ENCODE measurements around the gene RNF111. TPM values are rescaled to one million over a fixed set of nuclear protein-coding genes. Genes with fewer than 3 reads are reported as not detected.

RNF111 gene
- total and polyA plus RNA-seq, 2 experiments from 2014 or later, result 14.4 to 24.5 TPM

DNA sequence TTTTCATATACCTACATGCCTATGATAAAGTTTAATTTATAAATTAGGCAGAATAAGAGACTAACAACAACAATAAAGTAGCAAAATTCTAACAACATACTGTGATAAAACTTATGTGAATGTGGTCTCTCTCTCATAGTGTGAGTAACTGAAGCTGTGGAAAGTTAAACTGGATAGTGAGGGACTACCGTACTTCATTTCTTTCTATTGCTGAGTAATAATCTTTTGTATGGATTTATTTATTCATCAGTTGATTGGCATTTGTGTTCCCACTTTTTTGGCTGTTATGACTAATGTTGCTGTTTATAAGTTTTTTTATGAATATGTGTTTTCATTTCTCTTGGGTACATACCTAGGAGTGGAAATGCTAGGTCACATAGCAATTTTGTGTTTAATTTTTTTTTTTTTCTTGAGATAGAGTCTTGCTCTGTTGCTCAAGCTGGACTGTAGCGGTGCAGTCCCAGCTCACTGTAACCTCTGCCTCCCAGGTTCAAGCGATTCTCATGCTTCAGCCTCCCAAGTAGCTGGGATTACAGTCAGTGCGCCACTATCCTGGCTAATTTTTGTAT lies 41.0 kb downstream of the RNF111 start:
- H3K36me3 Mint-ChIP-seq (ENCODE audit: low read depth), result peaks cover 10% of the 10 kb centered on the region; the same call in 2 of the 3 replicates
- H3K4me3 Mint-ChIP-seq, result no peak overlapping the region
- Histone ChIP-seq H3K4me3 (no peak overlapping the region), H4K20me1 (replicated peaks; ENCODE audit: insufficient read depth) (0 out of 2 replicates have a peak, but pooled peaks cover 6% of the 10 kb centered on the region), H3K79me2 (replicated peaks; ENCODE audit: insufficient read depth) (peaks cover 78% of the 10 kb centered on the region), H3K4me1 (ENCODE audit: insufficient read depth) (peaks cover 6% of the 10 kb centered on the region), H3K36me3 (ENCODE audit: insufficient read depth) (no peaks in the 10 kb centered on the region), H3F3A (replicated peaks; ENCODE audit: low read depth) (no peaks in the 10 kb centered on the region), H3K27me3 (ENCODE audit: insufficient read depth) (no peaks in the 10 kb centered on the region), H3K4me2 (no peak overlapping the region), H3K27ac (ENCODE audit: low read depth) (no peak overlapping the region), H3K9me2 (ENCODE audit: insufficient read depth) (no peaks in the 10 kb centered on the region), H2AFZ (no peak overlapping the region)
- H3K4me1 Mint-ChIP-seq, result peaks cover 3% of the 10 kb centered on the region; the same call in 2 of the 3 replicates
- TF ChIP-seq EZH2 (IDR thresholded peaks at IDR 0.05; ENCODE audit: low read depth, unreplicated experiment) (no peak), STAT1 (IDR thresholded peaks at IDR 0.05; ENCODE audit: unreplicated experiment) (no peak), EZH2phosphoT487 (IDR thresholded peaks at IDR 0.05; ENCODE audit: unreplicated experiment) (no peak), POLR2AphosphoS5 (IDR thresholded peaks at IDR 0.05; ENCODE audit: low read depth) (no peak), ZNF114 (CRISPR knock-in tag; IDR thresholded peaks at IDR 0.05) (no peak), CREB1 (CRISPR knock-in tag; IDR thresholded peaks at IDR 0.05; ENCODE audit: low read depth) (no peak), ZNF331 (CRISPR knock-in tag; IDR thresholded peaks at IDR 0.05; ENCODE audit: low read depth) (no peak), JUNB (IDR thresholded peaks at IDR 0.05; ENCODE audit: unreplicated experiment) (no peak), NANOG (IDR thresholded peaks at IDR 0.05; ENCODE audit: borderline replicate concordance) (no peak)
- TF ChIP-seq, protein P1, sequence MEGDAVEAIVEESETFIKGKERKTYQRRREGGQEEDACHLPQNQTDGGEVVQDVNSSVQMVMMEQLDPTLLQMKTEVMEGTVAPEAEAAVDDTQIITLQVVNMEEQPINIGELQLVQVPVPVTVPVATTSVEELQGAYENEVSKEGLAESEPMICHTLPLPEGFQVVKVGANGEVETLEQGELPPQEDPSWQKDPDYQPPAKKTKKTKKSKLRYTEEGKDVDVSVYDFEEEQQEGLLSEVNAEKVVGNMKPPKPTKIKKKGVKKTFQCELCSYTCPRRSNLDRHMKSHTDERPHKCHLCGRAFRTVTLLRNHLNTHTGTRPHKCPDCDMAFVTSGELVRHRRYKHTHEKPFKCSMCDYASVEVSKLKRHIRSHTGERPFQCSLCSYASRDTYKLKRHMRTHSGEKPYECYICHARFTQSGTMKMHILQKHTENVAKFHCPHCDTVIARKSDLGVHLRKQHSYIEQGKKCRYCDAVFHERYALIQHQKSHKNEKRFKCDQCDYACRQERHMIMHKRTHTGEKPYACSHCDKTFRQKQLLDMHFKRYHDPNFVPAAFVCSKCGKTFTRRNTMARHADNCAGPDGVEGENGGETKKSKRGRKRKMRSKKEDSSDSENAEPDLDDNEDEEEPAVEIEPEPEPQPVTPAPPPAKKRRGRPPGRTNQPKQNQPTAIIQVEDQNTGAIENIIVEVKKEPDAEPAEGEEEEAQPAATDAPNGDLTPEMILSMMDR (conservative IDR thresholded peaks at IDR 0.05; ENCODE audit: low read depth in 2 of 2), result no peak
- TF ChIP-seq, protein P2, sequence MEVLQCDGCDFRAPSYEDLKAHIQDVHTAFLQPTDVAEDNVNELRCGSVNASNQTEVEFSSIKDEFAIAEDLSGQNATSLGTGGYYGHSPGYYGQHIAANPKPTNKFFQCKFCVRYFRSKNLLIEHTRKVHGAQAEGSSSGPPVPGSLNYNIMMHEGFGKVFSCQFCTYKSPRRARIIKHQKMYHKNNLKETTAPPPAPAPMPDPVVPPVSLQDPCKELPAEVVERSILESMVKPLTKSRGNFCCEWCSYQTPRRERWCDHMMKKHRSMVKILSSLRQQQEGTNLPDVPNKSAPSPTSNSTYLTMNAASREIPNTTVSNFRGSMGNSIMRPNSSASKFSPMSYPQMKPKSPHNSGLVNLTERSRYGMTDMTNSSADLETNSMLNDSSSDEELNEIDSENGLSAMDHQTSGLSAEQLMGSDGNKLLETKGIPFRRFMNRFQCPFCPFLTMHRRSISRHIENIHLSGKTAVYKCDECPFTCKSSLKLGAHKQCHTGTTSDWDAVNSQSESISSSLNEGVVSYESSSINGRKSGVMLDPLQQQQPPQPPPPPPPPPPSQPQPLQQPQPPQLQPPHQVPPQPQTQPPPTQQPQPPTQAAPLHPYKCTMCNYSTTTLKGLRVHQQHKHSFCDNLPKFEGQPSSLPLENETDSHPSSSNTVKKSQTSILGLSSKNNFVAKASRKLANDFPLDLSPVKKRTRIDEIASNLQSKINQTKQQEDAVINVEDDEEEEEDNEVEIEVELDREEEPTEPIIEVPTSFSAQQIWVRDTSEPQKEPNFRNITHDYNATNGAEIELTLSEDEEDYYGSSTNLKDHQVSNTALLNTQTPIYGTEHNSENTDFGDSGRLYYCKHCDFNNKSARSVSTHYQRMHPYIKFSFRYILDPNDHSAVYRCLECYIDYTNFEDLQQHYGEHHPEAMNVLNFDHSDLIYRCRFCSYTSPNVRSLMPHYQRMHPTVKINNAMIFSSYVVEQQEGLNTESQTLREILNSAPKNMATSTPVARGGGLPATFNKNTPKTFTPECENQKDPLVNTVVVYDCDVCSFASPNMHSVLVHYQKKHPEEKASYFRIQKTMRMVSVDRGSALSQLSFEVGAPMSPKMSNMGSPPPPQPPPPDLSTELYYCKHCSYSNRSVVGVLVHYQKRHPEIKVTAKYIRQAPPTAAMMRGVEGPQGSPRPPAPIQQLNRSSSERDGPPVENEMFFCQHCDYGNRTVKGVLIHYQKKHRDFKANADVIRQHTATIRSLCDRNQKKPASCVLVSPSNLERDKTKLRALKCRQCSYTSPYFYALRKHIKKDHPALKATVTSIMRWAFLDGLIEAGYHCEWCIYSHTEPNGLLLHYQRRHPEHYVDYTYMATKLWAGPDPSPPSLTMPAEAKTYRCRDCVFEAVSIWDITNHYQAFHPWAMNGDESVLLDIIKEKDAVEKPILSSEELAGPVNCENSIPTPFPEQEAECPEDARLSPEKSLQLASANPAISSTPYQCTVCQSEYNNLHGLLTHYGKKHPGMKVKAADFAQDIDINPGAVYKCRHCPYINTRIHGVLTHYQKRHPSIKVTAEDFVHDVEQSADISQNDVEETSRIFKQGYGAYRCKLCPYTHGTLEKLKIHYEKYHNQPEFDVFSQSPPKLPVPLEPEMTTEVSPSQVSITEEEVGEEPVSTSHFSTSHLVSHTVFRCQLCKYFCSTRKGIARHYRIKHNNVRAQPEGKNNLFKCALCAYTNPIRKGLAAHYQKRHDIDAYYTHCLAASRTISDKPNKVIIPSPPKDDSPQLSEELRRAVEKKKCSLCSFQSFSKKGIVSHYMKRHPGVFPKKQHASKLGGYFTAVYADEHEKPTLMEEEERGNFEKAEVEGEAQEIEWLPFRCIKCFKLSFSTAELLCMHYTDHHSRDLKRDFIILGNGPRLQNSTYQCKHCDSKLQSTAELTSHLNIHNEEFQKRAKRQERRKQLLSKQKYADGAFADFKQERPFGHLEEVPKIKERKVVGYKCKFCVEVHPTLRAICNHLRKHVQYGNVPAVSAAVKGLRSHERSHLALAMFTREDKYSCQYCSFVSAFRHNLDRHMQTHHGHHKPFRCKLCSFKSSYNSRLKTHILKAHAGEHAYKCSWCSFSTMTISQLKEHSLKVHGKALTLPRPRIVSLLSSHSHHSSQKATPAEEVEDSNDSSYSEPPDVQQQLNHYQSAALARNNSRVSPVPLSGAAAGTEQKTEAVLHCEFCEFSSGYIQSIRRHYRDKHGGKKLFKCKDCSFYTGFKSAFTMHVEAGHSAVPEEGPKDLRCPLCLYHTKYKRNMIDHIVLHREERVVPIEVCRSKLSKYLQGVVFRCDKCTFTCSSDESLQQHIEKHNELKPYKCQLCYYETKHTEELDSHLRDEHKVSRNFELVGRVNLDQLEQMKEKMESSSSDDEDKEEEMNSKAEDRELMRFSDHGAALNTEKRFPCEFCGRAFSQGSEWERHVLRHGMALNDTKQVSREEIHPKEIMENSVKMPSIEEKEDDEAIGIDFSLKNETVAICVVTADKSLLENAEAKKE (CRISPR knock-in tag; IDR thresholded peaks at IDR 0.05), result no peak
- TF ChIP-seq, protein P3, sequence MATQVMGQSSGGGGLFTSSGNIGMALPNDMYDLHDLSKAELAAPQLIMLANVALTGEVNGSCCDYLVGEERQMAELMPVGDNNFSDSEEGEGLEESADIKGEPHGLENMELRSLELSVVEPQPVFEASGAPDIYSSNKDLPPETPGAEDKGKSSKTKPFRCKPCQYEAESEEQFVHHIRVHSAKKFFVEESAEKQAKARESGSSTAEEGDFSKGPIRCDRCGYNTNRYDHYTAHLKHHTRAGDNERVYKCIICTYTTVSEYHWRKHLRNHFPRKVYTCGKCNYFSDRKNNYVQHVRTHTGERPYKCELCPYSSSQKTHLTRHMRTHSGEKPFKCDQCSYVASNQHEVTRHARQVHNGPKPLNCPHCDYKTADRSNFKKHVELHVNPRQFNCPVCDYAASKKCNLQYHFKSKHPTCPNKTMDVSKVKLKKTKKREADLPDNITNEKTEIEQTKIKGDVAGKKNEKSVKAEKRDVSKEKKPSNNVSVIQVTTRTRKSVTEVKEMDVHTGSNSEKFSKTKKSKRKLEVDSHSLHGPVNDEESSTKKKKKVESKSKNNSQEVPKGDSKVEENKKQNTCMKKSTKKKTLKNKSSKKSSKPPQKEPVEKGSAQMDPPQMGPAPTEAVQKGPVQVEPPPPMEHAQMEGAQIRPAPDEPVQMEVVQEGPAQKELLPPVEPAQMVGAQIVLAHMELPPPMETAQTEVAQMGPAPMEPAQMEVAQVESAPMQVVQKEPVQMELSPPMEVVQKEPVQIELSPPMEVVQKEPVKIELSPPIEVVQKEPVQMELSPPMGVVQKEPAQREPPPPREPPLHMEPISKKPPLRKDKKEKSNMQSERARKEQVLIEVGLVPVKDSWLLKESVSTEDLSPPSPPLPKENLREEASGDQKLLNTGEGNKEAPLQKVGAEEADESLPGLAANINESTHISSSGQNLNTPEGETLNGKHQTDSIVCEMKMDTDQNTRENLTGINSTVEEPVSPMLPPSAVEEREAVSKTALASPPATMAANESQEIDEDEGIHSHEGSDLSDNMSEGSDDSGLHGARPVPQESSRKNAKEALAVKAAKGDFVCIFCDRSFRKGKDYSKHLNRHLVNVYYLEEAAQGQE (IDR thresholded peaks at IDR 0.05; ENCODE audit: unreplicated experiment), result no peak
- TF ChIP-seq, protein P4, sequence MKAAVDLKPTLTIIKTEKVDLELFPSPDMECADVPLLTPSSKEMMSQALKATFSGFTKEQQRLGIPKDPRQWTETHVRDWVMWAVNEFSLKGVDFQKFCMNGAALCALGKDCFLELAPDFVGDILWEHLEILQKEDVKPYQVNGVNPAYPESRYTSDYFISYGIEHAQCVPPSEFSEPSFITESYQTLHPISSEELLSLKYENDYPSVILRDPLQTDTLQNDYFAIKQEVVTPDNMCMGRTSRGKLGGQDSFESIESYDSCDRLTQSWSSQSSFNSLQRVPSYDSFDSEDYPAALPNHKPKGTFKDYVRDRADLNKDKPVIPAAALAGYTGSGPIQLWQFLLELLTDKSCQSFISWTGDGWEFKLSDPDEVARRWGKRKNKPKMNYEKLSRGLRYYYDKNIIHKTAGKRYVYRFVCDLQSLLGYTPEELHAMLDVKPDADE (IDR thresholded peaks at IDR 0.05), result no peak
- no peaks in the 10 kb centered on the region for H3K27me3 Mint-ChIP-seq (ENCODE audit: insufficient read depth, low read depth, poor library complexity)
- ATAC-seq, result no peak
- no peak for DNase-seq (ENCODE audit: low spot score)
- H3K27ac Mint-ChIP-seq, result no peak overlapping the region
- H3K9me3 Mint-ChIP-seq, result no peaks in the 10 kb centered on the region

All from GM23338 (cell line).